ENCODE measurements around the gene DEFB132.
A peak's percentile ranks its signal among the peaks of the same experiment; 100 is the strongest.

- TF ChIP-seq POLR2AphosphoS5 (IDR thresholded peaks at IDR 0.05; ENCODE audit: low read depth, low read length) (no peak), CTCF (IDR thresholded peaks at IDR 0.05; ENCODE audit: control extremely low read depth in 1 of 3, insufficient read depth in 1 of 3, low read depth in 1 of 3, low read length in 3 of 3) (peak in 1 of 3 experiments; percentile 63; a peak in 2 of 4 replicates)
Observed at GRCh38 chr20:208942-209566, 48.5 kb upstream of the DEFB132 start.
